A549 (cell line): ENCODE results near the gene HOOK1.

Experiments used
- CHD2 ChIP-seq: fragments of 150-350 bp; IDR thresholded peaks from 2 replicates; pipeline ENCODE4 v1.6.1; 2014; ENCODE audit warnings: low read length; ENCODE audit not compliant: partially characterized antibody
- ESRRA ChIP-seq: fragments of 150-350 bp; IDR thresholded peaks from 2 replicates; pipeline ENCODE4 v1.6.1; 2014; ENCODE audit warnings: mild to moderate bottlenecking, low read length, borderline replicate concordance
- MAFK ChIP-seq: fragments of 450-650 bp; IDR thresholded peaks from 2 replicates; pipeline ENCODE4 v1.6.1; 2014; ENCODE audit not compliant: partially characterized antibody
- RAD21 ChIP-seq, 2 experiments: fragments of >200 bp in 1 of 2; sonication (Bioruptor Twin) in 1 of 2; formaldehyde crosslinking in 1 of 2; IDR thresholded peaks in 1 of 2; conservative IDR thresholded peaks in 1 of 2; 2 replicates in 1 of 2; 3 replicates in 1 of 2; pipeline ENCODE4 v1.6.1; 2012 to 2018; ENCODE audit warnings: inconsistent platforms in 1 of 2
- RFX5 ChIP-seq: fragments of 450-650 bp; IDR thresholded peaks from 2 replicates; pipeline ENCODE4 v1.7.1; 2014; ENCODE audit warnings: antibody characterized with exemption, mild to moderate bottlenecking, moderate library complexity
- TF ChIP-seq, protein P1 (sequence below): fragments of 450-650 bp; IDR thresholded peaks from 2 replicates; pipeline ENCODE4 v1.6.1; 2014; ENCODE audit warnings: antibody characterized with exemption
- TF ChIP-seq, protein P2 (sequence below): fragments of >200 bp; sonication (Bioruptor Twin); formaldehyde crosslinking; IDR thresholded peaks from 3 replicates; pipeline ENCODE4 v1.5.1; 2016

- TF ChIP-seq, protein P1, sequence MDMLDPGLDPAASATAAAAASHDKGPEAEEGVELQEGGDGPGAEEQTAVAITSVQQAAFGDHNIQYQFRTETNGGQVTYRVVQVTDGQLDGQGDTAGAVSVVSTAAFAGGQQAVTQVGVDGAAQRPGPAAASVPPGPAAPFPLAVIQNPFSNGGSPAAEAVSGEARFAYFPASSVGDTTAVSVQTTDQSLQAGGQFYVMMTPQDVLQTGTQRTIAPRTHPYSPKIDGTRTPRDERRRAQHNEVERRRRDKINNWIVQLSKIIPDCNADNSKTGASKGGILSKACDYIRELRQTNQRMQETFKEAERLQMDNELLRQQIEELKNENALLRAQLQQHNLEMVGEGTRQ: no peak
- TF ChIP-seq, protein P2, sequence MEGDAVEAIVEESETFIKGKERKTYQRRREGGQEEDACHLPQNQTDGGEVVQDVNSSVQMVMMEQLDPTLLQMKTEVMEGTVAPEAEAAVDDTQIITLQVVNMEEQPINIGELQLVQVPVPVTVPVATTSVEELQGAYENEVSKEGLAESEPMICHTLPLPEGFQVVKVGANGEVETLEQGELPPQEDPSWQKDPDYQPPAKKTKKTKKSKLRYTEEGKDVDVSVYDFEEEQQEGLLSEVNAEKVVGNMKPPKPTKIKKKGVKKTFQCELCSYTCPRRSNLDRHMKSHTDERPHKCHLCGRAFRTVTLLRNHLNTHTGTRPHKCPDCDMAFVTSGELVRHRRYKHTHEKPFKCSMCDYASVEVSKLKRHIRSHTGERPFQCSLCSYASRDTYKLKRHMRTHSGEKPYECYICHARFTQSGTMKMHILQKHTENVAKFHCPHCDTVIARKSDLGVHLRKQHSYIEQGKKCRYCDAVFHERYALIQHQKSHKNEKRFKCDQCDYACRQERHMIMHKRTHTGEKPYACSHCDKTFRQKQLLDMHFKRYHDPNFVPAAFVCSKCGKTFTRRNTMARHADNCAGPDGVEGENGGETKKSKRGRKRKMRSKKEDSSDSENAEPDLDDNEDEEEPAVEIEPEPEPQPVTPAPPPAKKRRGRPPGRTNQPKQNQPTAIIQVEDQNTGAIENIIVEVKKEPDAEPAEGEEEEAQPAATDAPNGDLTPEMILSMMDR: no peak
- TF ChIP-seq RAD21 (conservative IDR thresholded peaks at IDR 0.05 in 1 of 2, IDR thresholded peaks at IDR 0.05 in 1 of 2) (no peak), ESRRA (no peak), CHD2 (no peak), MAFK (no peak), RFX5 (no peak)
These were observed 82.4 kb downstream of the HOOK1 start for GRCh38 chr1:59897165-59897564.
